NCI-H2196 treated with DMSO at 0.1 percent for 48 hours (cell line): ENCODE results near the gene PIP5K1C.
"Not testable (repeated sequence)": the region's sequence is repeated elsewhere in the genome, so short reads cannot be mapped to it uniquely, and the experiment has no call there.

Source experiments
- DNase-seq: peaks from one replicate; lab custom pipeline; 2025; ENCODE audit not compliant: unreplicated experiment; lab: John Stamatoyannopoulos, UW

The PIP5K1C gene

DNA sequence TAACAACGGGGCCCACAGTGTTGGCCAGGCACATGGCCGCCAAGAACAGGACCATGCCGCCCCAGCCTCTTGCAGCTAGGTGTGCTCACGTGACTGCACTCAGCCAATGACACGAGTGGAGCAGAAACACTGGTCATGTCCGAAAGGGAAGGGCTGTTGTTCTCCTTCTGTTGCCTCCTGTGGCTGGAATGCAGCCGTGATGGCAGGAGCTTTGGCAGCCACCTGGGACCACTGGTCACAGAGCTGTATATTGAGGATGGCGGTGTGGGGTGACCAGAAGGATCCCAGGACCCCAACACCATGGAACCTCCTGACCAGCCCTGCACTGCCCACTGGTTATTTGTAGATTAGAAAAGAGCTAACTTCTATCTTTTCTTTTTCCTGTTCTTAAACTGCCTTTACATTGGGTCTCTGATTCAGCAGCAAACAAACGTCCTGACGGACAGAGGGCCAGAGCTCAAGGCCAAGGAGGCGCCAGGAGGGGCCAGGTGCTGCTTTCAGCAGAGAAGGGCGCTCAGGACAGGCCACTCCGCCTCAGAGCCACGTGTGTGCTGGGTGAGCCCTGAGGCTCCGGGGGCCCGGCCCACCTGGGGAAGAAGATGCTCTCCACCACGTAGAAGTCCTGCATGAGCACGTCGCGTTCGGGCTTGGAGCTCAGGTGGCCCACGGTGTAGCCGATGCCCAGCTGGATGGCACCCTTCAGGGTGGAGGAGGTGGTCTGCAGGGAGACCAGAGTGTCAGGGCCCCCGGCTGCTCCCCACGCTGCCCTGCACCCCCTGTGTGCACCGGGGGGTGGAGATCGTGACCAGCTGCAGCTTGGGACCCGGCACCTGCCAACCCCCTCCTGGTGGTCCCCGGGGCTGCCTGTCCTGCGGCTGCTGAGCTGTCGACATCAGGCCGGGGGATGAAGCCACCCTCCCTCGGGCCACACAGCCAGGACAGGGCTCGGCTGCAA, 38.7 kb downstream of the PIP5K1C start:
- DNase-seq = no peak

- DNase-seq = no peak
These were observed 39.6 kb downstream of the PIP5K1C start for GRCh38 chr19:3660493-3661219.

- no peak for DNase-seq
These were observed 40.5 kb downstream of the PIP5K1C start for GRCh38 chr19:3659746-3660112.

- DNase-seq = no peak
These were observed 41.2 kb downstream of the PIP5K1C start for GRCh38 chr19:3658870-3659745.

GRCh38 chr19:3658004-3658869, 42.0 kb downstream of the PIP5K1C start:
- no peak for DNase-seq

GRCh38 chr19:3657395-3657769, 42.9 kb downstream of the PIP5K1C start:
- no peak for DNase-seq

DNA sequence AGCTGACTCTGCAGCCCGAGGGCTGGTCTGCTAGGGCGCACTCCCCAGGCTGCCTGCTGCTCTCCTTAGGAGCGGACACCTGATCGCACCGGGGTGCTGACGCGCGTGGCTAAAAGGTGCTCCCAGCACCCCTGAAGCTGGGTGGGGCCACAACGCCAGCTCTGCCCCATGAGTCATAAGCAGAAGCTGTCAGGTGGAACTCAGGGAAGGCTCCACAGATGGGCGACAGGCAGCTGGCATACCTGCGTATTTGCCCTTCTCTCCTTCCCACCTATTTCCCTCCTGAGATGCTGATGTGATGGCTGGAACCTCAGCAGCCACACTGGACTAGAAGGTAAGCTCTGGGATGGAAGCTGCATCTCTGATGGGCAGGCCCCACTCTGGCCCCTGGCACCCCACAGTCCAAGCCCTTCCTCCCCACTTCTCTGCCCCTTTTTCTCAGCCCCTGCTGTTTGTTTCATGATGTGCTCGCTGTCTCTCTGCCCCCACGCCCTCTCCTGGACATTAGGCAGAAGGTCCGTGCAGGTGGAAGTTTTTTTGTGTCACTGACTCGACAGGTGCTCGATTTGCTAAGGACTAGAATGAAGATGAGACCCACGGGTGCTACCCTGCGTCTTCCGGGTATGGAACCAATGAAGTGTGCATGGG, 43.4 kb downstream of the PIP5K1C start:
- DNase-seq = no peak

DNA sequence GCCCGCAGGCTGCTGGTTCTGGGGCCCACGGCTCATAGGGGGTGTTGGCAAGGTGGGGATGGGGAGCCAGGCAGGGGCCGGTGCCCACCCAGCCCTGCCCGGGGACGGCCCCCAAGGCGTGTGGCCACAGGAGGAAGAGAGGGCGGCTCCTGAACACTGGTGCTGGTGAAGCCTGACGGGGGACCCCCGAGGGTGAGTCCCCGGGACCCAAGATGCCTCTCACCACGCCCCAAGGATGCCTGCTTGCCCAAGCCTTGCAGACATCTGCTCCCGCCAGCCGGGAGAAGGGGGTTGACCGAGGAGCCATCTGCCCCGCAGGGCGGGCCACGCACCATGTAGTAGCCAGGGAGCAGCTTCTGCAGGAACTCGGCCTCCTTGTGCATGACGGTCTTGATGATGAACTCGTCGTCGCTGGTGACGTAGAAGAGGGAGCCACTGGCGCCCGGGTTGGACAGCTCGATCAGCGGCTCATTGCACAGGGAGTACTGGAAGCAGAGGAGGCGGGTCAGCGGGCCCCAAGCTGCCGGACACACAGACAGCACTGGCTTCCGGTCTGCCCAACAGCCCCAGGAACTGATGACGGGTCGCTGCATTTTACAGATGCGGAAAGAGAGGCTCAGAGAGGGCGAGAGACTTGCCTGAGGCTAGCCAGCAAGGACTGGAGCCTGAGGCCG, 44.1 kb downstream of the PIP5K1C start:
- DNase-seq = no peak

GRCh38 chr19:3655402-3656072, 44.7 kb downstream of the PIP5K1C start:
- DNase-seq = no peak

DNA sequence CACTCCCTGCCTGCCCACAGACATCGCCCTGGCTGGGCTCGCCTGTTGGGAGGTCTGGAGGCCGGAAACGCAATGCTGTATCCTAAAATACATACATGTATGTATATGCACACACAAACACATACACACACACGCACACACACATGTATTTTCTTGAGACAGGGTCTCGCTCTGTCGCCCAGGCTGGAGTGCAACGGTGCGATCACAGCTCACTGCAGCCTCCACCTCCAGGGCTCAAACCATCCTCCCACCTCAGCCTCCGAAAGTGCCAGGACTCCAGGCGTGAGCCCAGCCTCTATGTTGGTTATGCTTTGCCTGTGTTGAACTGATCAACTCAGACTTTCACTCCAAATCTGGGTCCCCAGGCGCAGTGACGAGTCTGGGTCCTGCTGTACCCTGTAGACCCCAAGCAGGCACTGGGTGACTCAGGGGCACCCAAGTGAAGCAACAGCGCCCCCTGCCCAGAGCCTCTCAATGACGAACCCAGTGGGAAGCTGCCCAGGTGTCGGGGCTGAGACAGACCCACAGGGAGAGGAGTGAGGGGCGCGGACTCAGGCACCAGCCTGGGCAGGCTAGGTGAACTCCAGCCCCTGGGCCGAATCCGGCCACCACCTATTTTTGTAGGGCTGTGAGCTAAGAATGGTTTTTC, 46.3 kb downstream of the PIP5K1C start:
- DNase-seq = no peak

- no peak for DNase-seq
These were observed 47.0 kb downstream of the PIP5K1C start for GRCh38 chr19:3653081-3653795.

GRCh38 chr19:3652422-3652821, 47.8 kb downstream of the PIP5K1C start:
- DNase-seq = no peak

DNA sequence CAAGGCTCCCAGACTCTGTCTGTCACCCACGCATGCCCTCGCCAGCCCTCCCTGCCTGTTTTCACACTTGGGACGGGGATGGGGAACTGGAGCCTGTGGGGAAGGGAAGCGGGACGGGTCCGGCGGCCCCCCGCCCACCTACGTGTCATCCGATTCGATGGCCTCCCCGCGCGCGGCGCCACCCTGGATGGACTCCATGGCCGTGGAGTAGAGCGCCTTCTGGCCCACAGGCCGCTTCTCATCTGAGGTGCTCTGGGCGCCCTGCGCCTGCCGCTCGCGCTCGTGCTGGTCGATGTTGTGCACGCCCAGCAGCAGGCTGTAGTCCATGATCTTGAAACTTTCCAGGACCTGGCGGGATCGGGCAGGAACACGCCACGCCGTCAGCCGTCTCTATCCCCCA, 48.6 kb downstream of the PIP5K1C start:
- no peak for DNase-seq

DNA sequence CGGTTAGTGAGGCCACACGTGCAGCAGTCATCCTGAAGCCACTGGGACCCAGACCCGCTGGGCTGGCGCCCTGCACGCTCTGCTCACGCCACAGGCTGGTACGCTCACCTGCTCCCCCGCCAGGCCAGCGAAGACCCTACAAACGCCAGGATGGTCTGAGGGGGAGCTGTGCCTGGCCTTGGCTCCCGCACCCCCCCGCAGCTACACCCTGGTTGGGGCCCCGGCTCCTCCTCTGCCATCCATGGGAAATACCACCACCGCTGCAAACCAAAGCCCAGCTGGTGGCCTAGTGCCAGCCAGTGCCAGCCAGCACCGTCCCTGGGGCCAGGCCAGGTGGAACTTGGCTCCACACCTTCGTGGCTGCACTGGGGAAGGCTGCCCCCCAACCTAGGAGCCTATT, 50.4 kb downstream of the PIP5K1C start:
- DNase-seq = no peak

DNA sequence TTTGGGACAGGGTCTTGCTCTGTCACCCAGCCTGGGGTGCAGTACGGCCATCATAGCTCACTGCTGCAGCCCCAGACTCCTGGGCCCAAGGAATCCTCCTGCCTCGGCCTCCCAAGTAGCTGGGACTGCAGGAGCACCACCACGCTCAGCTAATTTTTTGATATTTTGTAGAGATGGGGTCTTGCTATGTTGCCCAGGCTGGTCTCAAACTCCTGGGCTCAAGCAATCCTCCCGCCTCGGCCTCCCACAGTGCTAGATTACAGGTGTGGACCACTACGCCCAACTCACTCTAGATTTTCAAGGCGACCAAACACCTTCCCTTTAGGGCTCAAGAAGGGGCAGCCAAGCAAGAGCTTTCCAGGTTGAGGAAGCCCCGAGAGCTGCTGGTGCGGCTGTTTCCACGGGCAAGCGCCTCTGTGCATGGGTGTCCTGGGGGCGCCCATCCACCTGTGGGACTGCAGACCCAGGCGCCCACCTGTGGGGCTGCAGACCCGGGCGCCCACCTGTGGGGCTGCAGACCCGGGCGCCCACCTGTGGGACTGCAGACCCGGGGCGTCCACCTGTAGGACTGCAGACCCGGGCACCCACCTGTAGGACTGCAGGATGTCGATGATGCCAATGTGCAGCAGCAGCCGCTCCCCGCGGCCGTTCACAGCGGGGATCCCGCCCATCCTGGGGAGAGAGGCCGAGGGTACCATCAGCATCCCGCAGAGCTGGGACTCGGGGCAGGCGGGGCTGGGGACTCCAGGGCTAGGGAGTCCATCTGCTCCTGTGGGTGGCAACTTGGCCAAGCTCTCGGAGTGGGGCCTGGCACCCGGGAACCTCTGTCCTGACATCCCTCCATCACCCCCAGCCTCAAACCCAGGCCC, 52.0 kb downstream of the PIP5K1C start:
- no peak for DNase-seq

DNA sequence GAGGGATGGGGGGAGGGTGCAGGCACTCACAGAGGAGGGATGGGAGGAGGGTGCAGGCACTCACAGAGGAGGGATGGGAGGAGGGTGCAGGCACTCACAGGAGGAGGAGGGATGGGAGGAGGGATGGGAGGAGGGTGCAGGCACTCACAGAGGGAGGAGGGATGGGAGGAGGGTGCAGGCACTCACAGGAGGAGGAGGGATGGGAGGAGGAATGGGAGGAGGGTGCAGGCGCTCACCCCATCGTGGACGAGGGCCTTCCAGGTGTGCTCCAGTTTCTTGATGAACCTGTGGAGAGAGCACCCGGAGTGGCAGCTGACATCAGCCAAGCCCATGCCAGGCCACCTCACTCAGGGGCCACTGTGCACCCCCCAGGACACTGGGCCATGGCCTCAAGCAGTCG, 53.2 kb downstream of the PIP5K1C start:
- not testable (repeated sequence) for DNase-seq
